ENCODE results near the gene ATXN10. TPM values are rescaled to one million over a fixed set of nuclear protein-coding genes. Genes with fewer than 3 reads are reported as not detected.

Gene ATXN10
- total RNA-seq, 1 donor from 2014 or later, result 106 TPM

DNA sequence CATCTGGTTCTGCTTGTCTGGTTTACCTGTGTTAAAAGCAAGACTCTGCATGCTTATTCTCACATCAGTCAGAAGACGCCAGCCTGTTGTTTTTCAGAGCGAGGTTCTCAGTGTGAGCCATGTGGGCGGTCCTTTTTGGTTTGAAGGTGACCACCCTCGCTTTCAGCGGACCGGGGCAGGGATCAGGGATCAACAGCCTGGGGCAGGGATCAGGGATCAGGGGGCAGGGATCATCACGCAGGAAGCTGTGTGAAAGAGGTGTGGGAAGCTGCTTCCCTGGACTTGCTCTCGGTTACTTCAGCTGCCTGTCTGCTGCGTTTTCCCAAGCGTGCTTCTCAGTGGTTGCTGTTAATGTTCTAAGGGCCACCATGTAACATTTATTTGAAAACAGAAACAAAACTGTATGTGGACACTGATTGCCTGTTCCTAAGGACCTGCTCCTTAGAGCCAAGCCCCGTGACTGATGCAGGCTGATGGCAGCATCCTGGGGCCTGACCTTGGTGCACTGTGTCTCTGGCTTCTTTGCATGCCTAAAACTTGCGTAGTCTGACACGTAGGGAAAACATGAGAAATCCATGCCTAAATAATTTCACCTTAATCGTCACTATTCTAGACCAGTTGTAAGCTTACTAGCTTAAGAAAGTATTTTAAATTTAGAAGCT, 146.9 kb downstream of the ATXN10 start:
- TF ChIP-seq, protein P1, sequence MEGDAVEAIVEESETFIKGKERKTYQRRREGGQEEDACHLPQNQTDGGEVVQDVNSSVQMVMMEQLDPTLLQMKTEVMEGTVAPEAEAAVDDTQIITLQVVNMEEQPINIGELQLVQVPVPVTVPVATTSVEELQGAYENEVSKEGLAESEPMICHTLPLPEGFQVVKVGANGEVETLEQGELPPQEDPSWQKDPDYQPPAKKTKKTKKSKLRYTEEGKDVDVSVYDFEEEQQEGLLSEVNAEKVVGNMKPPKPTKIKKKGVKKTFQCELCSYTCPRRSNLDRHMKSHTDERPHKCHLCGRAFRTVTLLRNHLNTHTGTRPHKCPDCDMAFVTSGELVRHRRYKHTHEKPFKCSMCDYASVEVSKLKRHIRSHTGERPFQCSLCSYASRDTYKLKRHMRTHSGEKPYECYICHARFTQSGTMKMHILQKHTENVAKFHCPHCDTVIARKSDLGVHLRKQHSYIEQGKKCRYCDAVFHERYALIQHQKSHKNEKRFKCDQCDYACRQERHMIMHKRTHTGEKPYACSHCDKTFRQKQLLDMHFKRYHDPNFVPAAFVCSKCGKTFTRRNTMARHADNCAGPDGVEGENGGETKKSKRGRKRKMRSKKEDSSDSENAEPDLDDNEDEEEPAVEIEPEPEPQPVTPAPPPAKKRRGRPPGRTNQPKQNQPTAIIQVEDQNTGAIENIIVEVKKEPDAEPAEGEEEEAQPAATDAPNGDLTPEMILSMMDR (IDR thresholded peaks at IDR 0.05), result no peak
- H3K27me3 ChIP-seq (ENCODE audit: low read depth), result no peaks in the 10 kb centered on the region
- no peak for DNase-seq
- no peaks in the 10 kb centered on the region for H3K9me3 ChIP-seq
- ATAC-seq, result no peak
- intact Hi-C loops (cut with DNase I), result no loop called here
- no peak overlapping the region for H3K4me3 ChIP-seq
- H3K4me1 ChIP-seq, result no peaks in the 10 kb centered on the region
- H3K27ac ChIP-seq, result no peak overlapping the region
- peaks cover 32% of the 10 kb centered on the region for H3K36me3 ChIP-seq

DNA sequence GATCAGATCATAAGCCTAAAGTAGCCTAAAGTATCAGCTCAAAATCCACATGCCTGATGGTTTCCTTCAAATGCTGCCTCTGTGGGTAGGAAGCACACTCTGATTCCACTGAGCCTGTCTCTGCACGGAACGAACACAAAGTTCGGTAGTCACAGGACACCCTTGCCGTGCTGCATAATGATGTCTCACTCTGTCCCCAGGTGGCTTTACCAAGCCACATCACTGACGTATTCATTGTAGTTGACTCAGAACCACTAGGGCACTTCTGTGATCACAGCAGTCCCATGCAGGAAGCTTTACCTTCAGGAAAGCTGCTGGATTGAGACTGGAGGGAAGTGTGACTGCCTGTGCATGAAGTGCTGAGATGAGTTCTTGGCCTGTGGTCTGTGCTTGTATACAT, 147.7 kb downstream of the ATXN10 start:
- H3K27ac ChIP-seq, result no peak overlapping the region
- DNase-seq (no peak), ATAC-seq (no peak)
- H3K4me3 ChIP-seq, result no peak overlapping the region
- H3K4me1 ChIP-seq, result no peaks in the 10 kb centered on the region
- H3K9me3 ChIP-seq, result no peaks in the 10 kb centered on the region
- no peaks in the 10 kb centered on the region for H3K27me3 ChIP-seq (ENCODE audit: low read depth)
- peaks cover 34% of the 10 kb centered on the region for H3K36me3 ChIP-seq
- intact Hi-C loops (cut with DNase I), result no loop called here
- TF ChIP-seq, protein P1 (IDR thresholded peaks at IDR 0.05), result no peak

DNA sequence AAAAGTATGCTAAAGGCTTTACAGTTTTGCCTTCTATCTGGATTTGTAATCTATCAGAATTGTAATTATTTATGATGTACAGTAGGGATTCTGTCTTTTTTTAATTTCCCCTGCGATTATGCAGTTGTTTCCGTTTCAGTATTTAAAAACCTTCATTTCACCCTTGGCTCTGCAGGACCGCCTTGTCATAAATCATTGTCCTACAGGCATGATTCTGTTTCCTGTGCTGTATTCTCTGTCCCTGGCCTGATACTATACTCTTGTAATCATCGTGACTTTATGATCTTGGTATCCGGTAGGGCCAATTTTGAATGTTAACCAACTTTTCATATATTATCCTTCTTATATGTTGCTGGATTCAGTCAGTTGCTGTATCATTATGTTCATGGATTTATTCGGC, 151.7 kb downstream of the ATXN10 start:
- TF ChIP-seq, protein P1 (IDR thresholded peaks at IDR 0.05), result no peak
- no peak overlapping the region for H3K27ac ChIP-seq
- DNase-seq (no peak), ATAC-seq (no peak)
- no peaks in the 10 kb centered on the region for H3K4me1 ChIP-seq
- H3K27me3 ChIP-seq (ENCODE audit: low read depth), result no peaks in the 10 kb centered on the region
- peaks cover 21% of the 10 kb centered on the region for H3K36me3 ChIP-seq
- H3K4me3 ChIP-seq, result no peak overlapping the region
- intact Hi-C loops (cut with DNase I), result no loop called here
- no peaks in the 10 kb centered on the region for H3K9me3 ChIP-seq

DNA sequence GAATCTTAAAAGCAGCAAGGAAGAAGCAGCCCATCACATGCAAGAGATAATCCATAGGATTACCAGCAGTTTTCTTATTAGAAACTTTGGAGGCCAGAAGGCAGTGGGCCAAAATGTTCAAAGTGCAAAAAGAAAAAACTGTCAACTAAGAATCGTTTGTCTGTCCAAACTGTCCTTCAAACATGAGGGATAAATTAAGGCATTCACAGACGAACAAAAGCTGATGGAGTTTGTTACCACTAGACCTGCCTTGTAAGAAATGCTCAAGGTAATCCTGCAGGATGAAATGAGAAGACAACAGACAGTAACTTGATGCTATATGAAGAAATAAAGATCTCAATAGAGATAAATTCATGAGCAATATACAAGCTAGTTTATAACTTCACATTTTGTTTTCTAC, 154.9 kb downstream of the ATXN10 start:
- intact Hi-C loops (cut with DNase I), result no loop called here
- Histone ChIP-seq H3K36me3 (peaks cover 13% of the 10 kb centered on the region), H3K4me1 (no peaks in the 10 kb centered on the region), H3K27ac (no peak overlapping the region), H3K9me3 (no peaks in the 10 kb centered on the region), H3K4me3 (no peak overlapping the region), H3K27me3 (ENCODE audit: low read depth) (no peaks in the 10 kb centered on the region)
- TF ChIP-seq, protein P1 (IDR thresholded peaks at IDR 0.05), result no peak
- ATAC-seq (no peak), DNase-seq (no peak)

DNA sequence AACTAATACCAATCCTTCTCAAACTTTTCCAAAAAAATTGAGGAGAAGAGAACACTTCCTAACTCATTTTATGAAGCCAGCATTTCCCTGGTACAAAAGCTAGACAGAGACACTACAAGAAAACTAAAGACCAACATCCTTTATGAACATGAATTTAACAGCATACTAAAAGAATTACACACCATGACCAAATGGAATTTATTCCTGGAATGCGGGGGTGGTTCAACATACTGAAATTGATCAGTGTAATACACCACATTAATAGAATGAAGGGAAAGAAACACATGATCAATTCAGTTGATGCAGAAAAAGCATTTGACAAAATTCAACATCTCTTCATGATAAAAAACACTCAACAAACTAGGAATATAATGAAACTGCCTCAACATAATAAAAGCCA, 157.2 kb downstream of the ATXN10 start:
- Histone ChIP-seq H3K27me3 (ENCODE audit: low read depth) (no peaks in the 10 kb centered on the region), H3K4me1 (no peaks in the 10 kb centered on the region), H3K36me3 (peaks cover 9% of the 10 kb centered on the region), H3K9me3 (no peaks in the 10 kb centered on the region), H3K27ac (no peak overlapping the region), H3K4me3 (no peak overlapping the region)
- TF ChIP-seq, protein P1 (IDR thresholded peaks at IDR 0.05), result no peak
- intact Hi-C loops (cut with DNase I), result no loop called here
- DNase-seq, result no peak
- ATAC-seq, result no peak

Measured in lower lobe of right lung (tissue), 2 donors.